Kidney (tissue), 14 donors: ENCODE measurements around the gene APOBEC3A. TPM values are rescaled to one million over a fixed set of nuclear protein-coding genes. Genes with fewer than 3 reads are reported as not detected.
"Not testable (repeated sequence)": the region's sequence is repeated elsewhere in the genome, so short reads cannot be mapped to it uniquely, and the experiment has no call there.

ENCODE experiments used
- DNase-seq, 5 donors: peaks; one replicate each; pipeline ENCODE4 v3.0.0-alpha.2; 2013 to 2020
- FAIRE-seq: peaks from 2 replicates; lab custom pipeline; 2012; peaks lifted over from hg19 to GRCh38; lab: Jason Lieb, UNC
- H3K27ac ChIP-seq, 2 donors: one replicate each; pipeline ENCODE4 v1.7.0; 2013; ENCODE audit warnings: low read depth in 2 of 2, low read length in 2 of 2, inconsistent platforms in 1 of 2
- H3K27me3 ChIP-seq: one replicate; pipeline ENCODE4 v1.7.1; 2013; ENCODE audit warnings: low read length, inconsistent platforms; ENCODE audit not compliant: control insufficient read depth, insufficient read depth
- H3K36me3 ChIP-seq, 3 donors: one replicate each; pipeline versions ENCODE4 v1.7.0 to v1.7.1; 2013; ENCODE audit warnings: low read length in 3 of 3, control low read depth in 1 of 3, inconsistent platforms in 1 of 3; ENCODE audit not compliant: insufficient read depth in 3 of 3, control insufficient read depth in 2 of 3
- H3K4me1 ChIP-seq, 3 donors: one replicate each; pipeline versions ENCODE4 v1.7.0 to v1.7.1; 2013; ENCODE audit warnings: low read length in 3 of 3, inconsistent platforms in 1 of 3, low read depth in 1 of 3; ENCODE audit not compliant: control insufficient read depth in 2 of 3, insufficient read depth in 2 of 3
- H3K4me3 ChIP-seq, 3 donors: one replicate each; pipeline versions ENCODE4 v1.7.0 to v1.8.1; 2013; ENCODE audit warnings: low read length in 3 of 3, control low read depth in 1 of 3, inconsistent platforms in 1 of 3
- H3K9ac ChIP-seq, 3 donors: one replicate each; pipeline versions ENCODE4 v1.7.0 to v1.7.1; 2013; ENCODE audit warnings: low read length in 3 of 3, control low read depth in 1 of 3, inconsistent platforms in 1 of 3
- H3K9me3 ChIP-seq, 3 donors: one replicate each; pipeline versions ENCODE4 v1.7.0 to v1.7.1; 2013; ENCODE audit warnings: low read length in 3 of 3, control low read depth in 1 of 3, inconsistent platforms in 1 of 3; ENCODE audit not compliant: control insufficient read depth in 2 of 3, insufficient read depth in 1 of 3
- intact Hi-C: fragments of 100-400 bp; cut with DNase I; formaldehyde crosslinking; loops from one replicate; pipeline ENCODE4 v1.11.1; 2022
- polyA plus RNA-seq: library from polyadenylated mRNA; stranded (reverse); fragments of 350-450 nt; fragmentation: Illumina TruSeq; extraction: RNeasy Lipid Tissue Mini Kit (QIAGEN cat#74804); gene quantifications from one replicate; pipeline ENCODE4 v1.2.3, GENCODE V29; 2014; ENCODE audit warnings: low read depth, low replicate concordance; ENCODE audit not compliant: insufficient read depth
- total RNA-seq: library from RNA; stranded (reverse); fragmentation: NEBNext Ultra II Directional; extraction: Animal tissue kit (Norgen Biotek cat#: 25700); gene quantifications from one replicate; pipeline ENCODE4 v1.2.1, GENCODE V29; 2021
- TF ChIP-seq, protein P1 (sequence below): IDR thresholded peaks from 3 replicates; pipeline ENCODE4 v1.5.1; 2012; ENCODE audit warnings: mild to moderate bottlenecking, moderate library complexity, borderline replicate concordance; ENCODE audit not compliant: insufficient read depth; ENCODE audit errors: extremely low read depth
- donor health status: control.
- donor health status: control.
- donor health status: control.
- donor health status: control.
- donor health status: control.
- donor health status: DM: yes; HTN: yes; CAD: no.
- donor health status: Normal renal cell carcinoma (clear cell type).

APOBEC3A gene
- total and polyA plus RNA-seq, 2 donors from 2014 or later: 1.2 TPM; not detected in 1

DNA sequence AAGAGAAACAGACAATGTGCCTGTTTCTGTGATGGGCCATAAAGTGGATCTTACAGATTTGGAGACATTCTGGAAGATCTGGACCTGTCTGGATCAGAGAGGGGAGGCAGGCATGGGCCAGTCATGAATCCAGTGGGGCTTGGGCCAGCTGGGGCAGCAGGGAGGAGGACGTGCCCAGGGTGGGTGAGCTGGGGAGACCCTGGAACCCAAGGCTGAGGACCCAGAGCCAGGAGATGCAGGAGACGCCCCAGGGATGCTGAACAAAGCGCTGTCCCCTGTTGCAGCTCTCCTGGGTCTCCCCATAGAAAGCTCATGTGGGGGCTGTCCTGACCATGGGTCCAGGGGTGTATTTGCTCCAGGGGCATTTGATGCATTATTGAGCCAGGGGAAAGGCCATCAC is 1.5 kb upstream of the APOBEC3A start:
- Histone ChIP-seq H3K27me3 (no peaks in the 10 kb centered on the region), H3K27ac (no peak overlapping the region), H3K4me1 (no peaks in the 10 kb centered on the region), H3K9ac (no peak overlapping the region), H3K9me3 (no peaks in the 10 kb centered on the region), H3K36me3 (no peaks in the 10 kb centered on the region), H3K4me3 (no peak overlapping the region)
- no peak for FAIRE-seq
- intact Hi-C loops: no loop called here
- peak in 1 of 5 donors; percentile 62 for DNase-seq
- TF ChIP-seq, protein P1, sequence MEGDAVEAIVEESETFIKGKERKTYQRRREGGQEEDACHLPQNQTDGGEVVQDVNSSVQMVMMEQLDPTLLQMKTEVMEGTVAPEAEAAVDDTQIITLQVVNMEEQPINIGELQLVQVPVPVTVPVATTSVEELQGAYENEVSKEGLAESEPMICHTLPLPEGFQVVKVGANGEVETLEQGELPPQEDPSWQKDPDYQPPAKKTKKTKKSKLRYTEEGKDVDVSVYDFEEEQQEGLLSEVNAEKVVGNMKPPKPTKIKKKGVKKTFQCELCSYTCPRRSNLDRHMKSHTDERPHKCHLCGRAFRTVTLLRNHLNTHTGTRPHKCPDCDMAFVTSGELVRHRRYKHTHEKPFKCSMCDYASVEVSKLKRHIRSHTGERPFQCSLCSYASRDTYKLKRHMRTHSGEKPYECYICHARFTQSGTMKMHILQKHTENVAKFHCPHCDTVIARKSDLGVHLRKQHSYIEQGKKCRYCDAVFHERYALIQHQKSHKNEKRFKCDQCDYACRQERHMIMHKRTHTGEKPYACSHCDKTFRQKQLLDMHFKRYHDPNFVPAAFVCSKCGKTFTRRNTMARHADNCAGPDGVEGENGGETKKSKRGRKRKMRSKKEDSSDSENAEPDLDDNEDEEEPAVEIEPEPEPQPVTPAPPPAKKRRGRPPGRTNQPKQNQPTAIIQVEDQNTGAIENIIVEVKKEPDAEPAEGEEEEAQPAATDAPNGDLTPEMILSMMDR: no peak

DNA sequence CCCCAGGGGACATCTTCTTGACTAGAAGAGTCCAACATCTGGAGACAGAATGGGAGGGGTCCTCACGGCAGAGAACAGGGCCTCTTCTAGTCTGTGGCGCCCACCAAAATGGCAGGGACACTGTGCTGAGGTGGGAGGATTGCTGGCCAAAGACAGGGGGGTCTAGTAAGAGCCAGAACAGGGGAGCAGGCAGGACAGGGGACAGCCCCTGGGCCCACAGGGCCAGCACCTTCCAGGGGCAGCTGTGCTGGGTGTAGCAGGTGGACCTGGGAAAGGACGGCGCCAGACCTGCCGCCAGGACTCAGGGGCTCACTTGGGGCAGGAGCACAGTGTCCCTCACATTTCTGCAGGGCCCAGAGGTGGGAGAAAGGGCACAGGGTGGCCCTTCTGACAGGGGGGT is 858 bp upstream of the APOBEC3A start:
- H3K9ac ChIP-seq: no peak overlapping the region
- no peaks in the 10 kb centered on the region for H3K36me3 ChIP-seq
- no peaks in the 10 kb centered on the region for H3K9me3 ChIP-seq
- no peak overlapping the region for H3K4me3 ChIP-seq
- no peaks in the 10 kb centered on the region for H3K4me1 ChIP-seq
- H3K27me3 ChIP-seq: no peaks in the 10 kb centered on the region
- intact Hi-C loops: no loop called here
- TF ChIP-seq, protein P1: no peak
- no peak overlapping the region for H3K27ac ChIP-seq
- no peak for FAIRE-seq
- peak in 1 of 5 donors; percentile 64 for DNase-seq

DNA sequence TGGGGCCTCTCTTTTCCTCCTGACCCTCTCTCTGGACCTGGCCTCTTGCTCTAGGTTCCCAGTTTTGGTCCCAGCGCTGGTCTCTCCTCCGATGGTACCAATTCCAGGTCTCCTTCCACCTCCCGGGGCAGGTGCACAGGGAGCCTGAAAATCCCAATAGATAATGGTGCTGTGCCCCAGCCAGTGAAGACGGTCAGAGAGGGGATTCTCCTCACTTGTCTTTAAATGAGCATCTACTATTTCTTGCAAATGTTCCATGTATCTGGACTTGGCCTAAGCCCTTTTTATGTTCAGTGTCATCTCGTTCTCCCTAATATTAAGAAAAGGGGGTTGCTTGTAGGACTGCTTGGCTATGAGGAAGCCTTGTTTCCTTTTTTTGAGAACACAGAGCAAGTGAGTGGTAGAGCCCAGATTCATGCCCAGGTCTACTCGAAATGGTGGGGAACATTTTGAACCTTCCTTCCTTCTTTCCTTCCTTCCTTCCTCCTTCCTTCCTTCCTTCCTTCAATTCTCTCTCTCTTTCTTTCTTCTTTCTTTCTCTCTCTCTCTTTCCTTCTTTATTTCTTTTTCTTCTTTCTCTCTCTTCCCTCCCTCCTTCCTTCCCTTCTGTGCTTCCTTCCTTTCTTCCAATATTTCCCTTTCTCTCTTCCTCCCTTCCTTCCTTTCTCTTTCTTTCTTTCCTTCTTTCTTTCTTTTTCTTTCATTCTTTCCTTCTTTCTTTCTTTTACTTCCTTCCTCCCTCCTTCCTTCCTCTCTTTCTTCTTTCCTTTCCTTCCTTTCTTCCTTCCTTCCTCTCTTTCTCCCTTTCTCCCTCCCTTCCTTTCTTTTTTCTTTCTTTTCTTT is 620 bp downstream of the APOBEC3A start:
- no peak overlapping the region for H3K27ac ChIP-seq
- H3K36me3 ChIP-seq: no peaks in the 10 kb centered on the region
- DNase-seq (no peak), FAIRE-seq (no peak)
- intact Hi-C loops: no loop called here
- no peak overlapping the region for H3K9ac ChIP-seq
- H3K4me1 ChIP-seq: no peaks in the 10 kb centered on the region
- no peak overlapping the region for H3K4me3 ChIP-seq
- TF ChIP-seq, protein P1: no peak
- no peaks in the 10 kb centered on the region for H3K27me3 ChIP-seq
- H3K9me3 ChIP-seq: no peaks in the 10 kb centered on the region

DNA sequence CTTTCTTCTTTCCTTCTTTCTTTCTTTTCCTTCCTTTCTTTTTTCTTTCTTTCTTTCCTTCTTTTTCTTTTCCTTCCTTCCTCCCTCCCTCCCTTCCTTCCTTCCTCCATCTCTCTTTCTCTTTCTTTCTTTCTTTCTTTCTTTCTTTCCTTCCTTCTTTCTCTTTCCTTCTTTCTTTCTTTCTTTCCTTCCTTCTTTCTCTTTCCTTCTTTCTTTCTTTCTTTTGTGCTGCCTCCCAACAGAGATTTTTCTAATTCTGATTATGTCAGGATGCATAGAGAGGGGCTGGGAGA is 1.2 kb downstream of the APOBEC3A start:
- FAIRE-seq, H3K36me3 ChIP-seq, H3K27ac ChIP-seq, intact Hi-C loops, H3K4me1 ChIP-seq, H3K4me3 ChIP-seq, DNase-seq, H3K9ac ChIP-seq, H3K27me3 ChIP-seq, H3K9me3 ChIP-seq: not testable (repeated sequence)
